Neural cell (in vitro differentiated cells): ENCODE measurements around the gene SDK2.
"Not testable (repeated sequence)": the region's sequence is repeated elsewhere in the genome, so short reads cannot be mapped to it uniquely, and the experiment has no call there.

Experiments
- EP300 ChIP-seq: fragments of 450-650 bp; conservative IDR thresholded peaks from 2 replicates; pipeline ENCODE4 v1.6.1; 2014; ENCODE audit warnings: antibody characterized with exemption, mild to moderate bottlenecking, moderate library complexity; ENCODE audit not compliant: poor library complexity, severe bottlenecking
- EZH2 ChIP-seq: fragments of 200-600, 300-800 bp; shearing (Covaris generic), sonication (generic); IDR thresholded peaks from 2 replicates; pipeline ENCODE4 v1.6.1; 2014; ENCODE audit warnings: antibody characterized with exemption, low read length, borderline replicate concordance, mild to moderate bottlenecking; ENCODE audit not compliant: insufficient read depth, poor library complexity, severe bottlenecking
- MXI1 ChIP-seq: fragments of 450-650 bp; conservative IDR thresholded peaks from 2 replicates; pipeline ENCODE4 v1.6.1; 2014; ENCODE audit warnings: antibody characterized with exemption, mild to moderate bottlenecking; ENCODE audit not compliant: poor library complexity, severe bottlenecking
- POLR2AphosphoS5 ChIP-seq: IDR thresholded peaks from 2 replicates; pipeline ENCODE4 v1.6.1; 2012
- RAD21 ChIP-seq: fragments of 450-650 bp; conservative IDR thresholded peaks from 2 replicates; pipeline ENCODE4 v1.6.1; 2014; ENCODE audit warnings: antibody characterized with exemption, mild to moderate bottlenecking, moderate library complexity
- REST ChIP-seq: IDR thresholded peaks from 2 replicates; pipeline ENCODE4 v1.6.1; 2012; ENCODE audit warnings: borderline replicate concordance
- SMC3 ChIP-seq: fragments of 450-650 bp; conservative IDR thresholded peaks from 2 replicates; pipeline ENCODE4 v1.6.1; 2014; ENCODE audit warnings: antibody characterized with exemption, mild to moderate bottlenecking, moderate library complexity; ENCODE audit not compliant: poor library complexity
- TAF1 ChIP-seq: IDR thresholded peaks from 2 replicates; pipeline ENCODE4 v1.6.1; 2012; ENCODE audit warnings: low read depth
- TF ChIP-seq, protein P1 (sequence below): fragments of 450-650 bp; IDR thresholded peaks from 2 replicates; pipeline ENCODE4 v1.5.1; 2014; ENCODE audit warnings: antibody characterized with exemption, mild to moderate bottlenecking, moderate library complexity; ENCODE audit not compliant: poor library complexity, severe bottlenecking

- TF ChIP-seq, protein P1, sequence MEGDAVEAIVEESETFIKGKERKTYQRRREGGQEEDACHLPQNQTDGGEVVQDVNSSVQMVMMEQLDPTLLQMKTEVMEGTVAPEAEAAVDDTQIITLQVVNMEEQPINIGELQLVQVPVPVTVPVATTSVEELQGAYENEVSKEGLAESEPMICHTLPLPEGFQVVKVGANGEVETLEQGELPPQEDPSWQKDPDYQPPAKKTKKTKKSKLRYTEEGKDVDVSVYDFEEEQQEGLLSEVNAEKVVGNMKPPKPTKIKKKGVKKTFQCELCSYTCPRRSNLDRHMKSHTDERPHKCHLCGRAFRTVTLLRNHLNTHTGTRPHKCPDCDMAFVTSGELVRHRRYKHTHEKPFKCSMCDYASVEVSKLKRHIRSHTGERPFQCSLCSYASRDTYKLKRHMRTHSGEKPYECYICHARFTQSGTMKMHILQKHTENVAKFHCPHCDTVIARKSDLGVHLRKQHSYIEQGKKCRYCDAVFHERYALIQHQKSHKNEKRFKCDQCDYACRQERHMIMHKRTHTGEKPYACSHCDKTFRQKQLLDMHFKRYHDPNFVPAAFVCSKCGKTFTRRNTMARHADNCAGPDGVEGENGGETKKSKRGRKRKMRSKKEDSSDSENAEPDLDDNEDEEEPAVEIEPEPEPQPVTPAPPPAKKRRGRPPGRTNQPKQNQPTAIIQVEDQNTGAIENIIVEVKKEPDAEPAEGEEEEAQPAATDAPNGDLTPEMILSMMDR: not testable (repeated sequence)
- TF ChIP-seq POLR2AphosphoS5, REST, EP300, EZH2, SMC3, MXI1, RAD21, TAF1: not testable (repeated sequence)
Measured at GRCh38 chr17:73333445-73333844, 310.8 kb downstream of the SDK2 start.
